Nephron (organoid): ENCODE results near the gene PRDM16.

ENCODE experiments used
- H3K27ac Mint-ChIP-seq, 3 experiments: 2 replicates each; pipeline ENCODE4 v1.8.0; 2020; ENCODE audit warnings: mixed read lengths in 3 of 3, mild to moderate bottlenecking in 2 of 3, moderate library complexity in 1 of 3
- H3K27me3 Mint-ChIP-seq: 2 replicates; pipeline ENCODE4 v1.8.0; 2021; ENCODE audit warnings: low read depth, mild to moderate bottlenecking, moderate library complexity, mixed read lengths
- H3K36me3 Mint-ChIP-seq: 2 replicates; pipeline ENCODE4 v1.8.0; 2020; ENCODE audit warnings: low read depth, mixed read lengths
- H3K4me1 Mint-ChIP-seq: 2 replicates; pipeline ENCODE4 v1.8.0; 2020; ENCODE audit warnings: mixed read lengths
- H3K4me3 Mint-ChIP-seq, 3 experiments: 2 replicates each; pipeline ENCODE4 v1.8.0; 2020; ENCODE audit warnings: mild to moderate bottlenecking in 3 of 3, mixed read lengths in 3 of 3, moderate library complexity in 2 of 3
- H3K9me3 Mint-ChIP-seq: 2 replicates; pipeline ENCODE4 v1.8.0; 2020; ENCODE audit warnings: mixed read lengths
- TF ChIP-seq, protein P1 (sequence below), 3 experiments: fragments of 200-600 bp; sonication (generic); IDR thresholded peaks; one replicate each; pipeline ENCODE4 v1.5.0; 2021; ENCODE audit warnings: antibody characterized with exemption in 3 of 3; ENCODE audit not compliant: unreplicated experiment in 3 of 3

PRDM16 gene

DNA sequence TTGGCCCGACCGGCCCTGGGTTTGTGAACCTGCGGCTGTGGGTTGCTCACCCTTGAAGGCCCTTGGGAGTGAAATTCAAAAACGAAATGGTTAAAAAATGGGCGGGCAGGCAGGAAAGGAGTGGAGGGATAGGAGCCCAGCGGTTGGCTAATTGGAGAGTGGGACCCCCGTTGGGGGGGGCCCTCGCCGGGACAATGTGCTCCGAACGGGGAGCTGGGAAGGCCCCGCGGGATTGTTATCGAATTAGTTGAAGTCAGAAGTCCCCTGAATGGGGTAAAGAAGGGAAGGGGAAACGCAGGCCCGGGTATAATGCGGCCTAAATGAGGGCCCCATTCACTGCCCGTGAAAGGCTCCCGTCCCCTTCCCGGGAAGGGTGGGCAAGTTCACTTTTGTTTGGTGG, 135.7 kb downstream of the PRDM16 start:
- H3K27ac Mint-ChIP-seq = peak overlapping the region in 1 of 3 experiments; percentile 36
- peaks cover 72% of the 10 kb centered on the region for H3K27me3 Mint-ChIP-seq
- peaks cover 9% of the 10 kb centered on the region for H3K4me1 Mint-ChIP-seq
- H3K36me3 Mint-ChIP-seq = no peaks in the 10 kb centered on the region
- H3K4me3 Mint-ChIP-seq = no peak overlapping the region
- TF ChIP-seq, protein P1, sequence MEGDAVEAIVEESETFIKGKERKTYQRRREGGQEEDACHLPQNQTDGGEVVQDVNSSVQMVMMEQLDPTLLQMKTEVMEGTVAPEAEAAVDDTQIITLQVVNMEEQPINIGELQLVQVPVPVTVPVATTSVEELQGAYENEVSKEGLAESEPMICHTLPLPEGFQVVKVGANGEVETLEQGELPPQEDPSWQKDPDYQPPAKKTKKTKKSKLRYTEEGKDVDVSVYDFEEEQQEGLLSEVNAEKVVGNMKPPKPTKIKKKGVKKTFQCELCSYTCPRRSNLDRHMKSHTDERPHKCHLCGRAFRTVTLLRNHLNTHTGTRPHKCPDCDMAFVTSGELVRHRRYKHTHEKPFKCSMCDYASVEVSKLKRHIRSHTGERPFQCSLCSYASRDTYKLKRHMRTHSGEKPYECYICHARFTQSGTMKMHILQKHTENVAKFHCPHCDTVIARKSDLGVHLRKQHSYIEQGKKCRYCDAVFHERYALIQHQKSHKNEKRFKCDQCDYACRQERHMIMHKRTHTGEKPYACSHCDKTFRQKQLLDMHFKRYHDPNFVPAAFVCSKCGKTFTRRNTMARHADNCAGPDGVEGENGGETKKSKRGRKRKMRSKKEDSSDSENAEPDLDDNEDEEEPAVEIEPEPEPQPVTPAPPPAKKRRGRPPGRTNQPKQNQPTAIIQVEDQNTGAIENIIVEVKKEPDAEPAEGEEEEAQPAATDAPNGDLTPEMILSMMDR (IDR thresholded peaks at IDR 0.05; ENCODE audit: unreplicated experiment in 3 of 3) = no peak
- H3K9me3 Mint-ChIP-seq = no peaks in the 10 kb centered on the region

DNA sequence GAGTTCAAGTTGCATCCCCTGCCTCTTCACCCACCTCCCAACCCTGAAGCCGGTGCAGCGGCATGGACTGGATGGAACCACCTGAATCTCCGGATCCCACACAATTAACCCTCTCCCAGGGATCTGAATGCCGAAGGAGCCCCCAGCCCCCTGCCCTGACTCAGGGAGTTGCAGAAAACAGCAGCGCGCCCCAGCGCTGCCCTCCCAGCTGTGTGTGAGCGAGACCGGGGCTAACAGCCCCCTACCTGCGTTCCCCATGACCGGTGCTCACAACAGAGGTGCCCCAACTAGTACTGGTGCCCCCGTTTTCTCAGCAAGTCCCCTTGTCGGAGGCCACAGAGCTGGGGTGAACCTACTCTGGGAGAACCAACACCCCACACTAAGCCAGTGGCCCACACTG, 136.8 kb downstream of the PRDM16 start:
- no peak overlapping the region for H3K4me3 Mint-ChIP-seq
- TF ChIP-seq, protein P1 (IDR thresholded peaks at IDR 0.05; ENCODE audit: unreplicated experiment in 3 of 3) = no peak
- H3K9me3 Mint-ChIP-seq = no peaks in the 10 kb centered on the region
- H3K36me3 Mint-ChIP-seq = no peaks in the 10 kb centered on the region
- H3K27ac Mint-ChIP-seq = no peak overlapping the region
- peaks cover 78% of the 10 kb centered on the region for H3K27me3 Mint-ChIP-seq
- H3K4me1 Mint-ChIP-seq = peaks cover 9% of the 10 kb centered on the region

DNA sequence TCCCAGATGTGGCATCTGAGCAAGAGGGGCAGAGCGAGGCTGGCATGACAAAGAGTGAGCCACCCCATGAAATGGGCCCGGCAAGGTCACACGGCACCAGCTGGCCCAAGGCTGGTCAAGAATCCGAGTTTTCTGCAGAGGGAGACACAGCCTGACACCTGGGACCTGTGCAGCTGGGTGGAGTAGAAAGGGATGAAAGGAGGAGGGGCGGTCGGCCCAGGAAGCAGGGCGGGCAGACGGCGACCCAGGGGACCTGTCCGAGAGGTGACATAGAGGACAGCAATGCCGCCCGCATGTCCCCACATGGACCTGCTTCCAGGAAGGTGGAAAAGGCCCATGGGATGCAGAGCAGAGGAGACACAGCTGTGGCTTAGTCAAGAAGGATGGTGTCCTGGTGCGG, 137.7 kb downstream of the PRDM16 start:
- Mint-ChIP-seq H3K27me3 (peaks cover 81% of the 10 kb centered on the region), H3K4me3 (no peak overlapping the region), H3K36me3 (no peaks in the 10 kb centered on the region), H3K27ac (no peak overlapping the region), H3K4me1 (peaks cover 9% of the 10 kb centered on the region), H3K9me3 (no peaks in the 10 kb centered on the region)
- TF ChIP-seq, protein P1 (IDR thresholded peaks at IDR 0.05; ENCODE audit: unreplicated experiment in 3 of 3) = no peak

- TF ChIP-seq, protein P1 (IDR thresholded peaks at IDR 0.05; ENCODE audit: unreplicated experiment in 3 of 3) = no peak
- Mint-ChIP-seq H3K36me3 (no peaks in the 10 kb centered on the region), H3K9me3 (no peaks in the 10 kb centered on the region), H3K4me1 (peaks cover 9% of the 10 kb centered on the region), H3K4me3 (no peak overlapping the region), H3K27ac (no peak overlapping the region), H3K27me3 (peaks cover 77% of the 10 kb centered on the region)
These were observed 138.3 kb downstream of the PRDM16 start for GRCh38 chr1:3207217-3207848.

DNA sequence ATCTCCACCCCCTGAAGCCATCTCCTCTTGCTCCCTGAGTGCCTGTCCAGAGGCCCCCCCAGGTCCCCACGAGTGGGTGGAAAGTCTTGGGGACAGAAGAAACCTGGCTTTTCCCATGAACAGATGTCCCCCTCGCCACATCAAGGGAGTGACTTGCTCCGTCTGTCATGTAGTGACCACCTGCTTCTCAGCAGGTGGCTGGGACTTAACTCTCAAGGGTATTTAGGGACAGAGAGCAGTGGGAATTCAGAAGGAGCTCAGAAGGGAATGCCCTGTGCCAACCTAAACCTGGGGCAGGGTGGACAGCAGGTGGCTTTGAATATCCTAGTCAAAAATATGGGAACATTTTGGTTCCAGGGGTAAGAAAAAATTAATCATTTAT, 139.8 kb downstream of the PRDM16 start:
- Mint-ChIP-seq H3K36me3 (no peaks in the 10 kb centered on the region), H3K27ac (peak overlapping the region in 1 of 3 experiments; percentile 69), H3K9me3 (no peaks in the 10 kb centered on the region), H3K4me3 (no peak overlapping the region), H3K27me3 (peaks cover 76% of the 10 kb centered on the region), H3K4me1 (peaks cover 9% of the 10 kb centered on the region)
- TF ChIP-seq, protein P1 (IDR thresholded peaks at IDR 0.05; ENCODE audit: unreplicated experiment in 3 of 3) = no peak

DNA sequence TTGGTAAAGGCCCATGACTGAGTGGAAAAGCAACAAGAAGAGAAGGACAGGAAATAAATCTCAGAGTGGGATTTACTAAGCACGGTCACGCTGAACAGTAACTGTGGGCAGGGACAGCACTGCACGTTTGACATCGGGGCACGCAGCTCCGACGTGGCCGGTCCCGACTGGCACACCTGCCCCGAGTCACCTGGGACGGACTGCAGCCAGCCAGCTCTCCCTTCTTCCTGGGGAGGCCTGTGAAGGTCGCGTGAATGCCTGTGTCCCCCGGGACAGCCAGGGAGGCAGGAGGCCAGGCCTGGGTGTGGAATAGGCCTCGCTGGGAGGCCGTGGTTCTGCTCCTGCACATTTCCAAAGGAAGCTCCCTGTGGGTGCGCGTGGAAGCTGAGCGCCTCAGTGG, 140.2 kb downstream of the PRDM16 start:
- TF ChIP-seq, protein P1 (IDR thresholded peaks at IDR 0.05; ENCODE audit: unreplicated experiment in 3 of 3) = no peak
- H3K36me3 Mint-ChIP-seq = no peaks in the 10 kb centered on the region
- no peak overlapping the region for H3K27ac Mint-ChIP-seq
- H3K9me3 Mint-ChIP-seq = no peaks in the 10 kb centered on the region
- H3K27me3 Mint-ChIP-seq = peaks cover 76% of the 10 kb centered on the region
- peaks cover 6% of the 10 kb centered on the region for H3K4me1 Mint-ChIP-seq
- H3K4me3 Mint-ChIP-seq = no peak overlapping the region
